IPS-20b (cell line): ENCODE measurements around the gene GRK6.

ENCODE experiments used
- H3K27ac ChIP-seq: one replicate; pipeline ENCODE4 v1.5.1; 2013; ENCODE audit warnings: low read length
- H3K27me3 ChIP-seq: 2 replicates; pipeline ENCODE4 v1.6.1; 2013; ENCODE audit warnings: mild to moderate bottlenecking, low read length, inconsistent platforms; ENCODE audit not compliant: insufficient read depth
- H3K36me3 ChIP-seq: 2 replicates; pipeline ENCODE4 v1.6.1; 2013; ENCODE audit warnings: low read depth, mild to moderate bottlenecking, inconsistent platforms, low read length, moderate library complexity; ENCODE audit not compliant: insufficient read depth
- H3K4me1 ChIP-seq: 2 replicates; pipeline ENCODE4 v1.6.1; 2013; ENCODE audit warnings: mild to moderate bottlenecking, control low read depth, inconsistent platforms, low read length, moderate library complexity; ENCODE audit not compliant: insufficient read depth
- H3K4me3 ChIP-seq: 2 replicates; pipeline ENCODE4 v1.5.1; 2013; ENCODE audit warnings: mild to moderate bottlenecking, low read length, inconsistent platforms
- H3K9ac ChIP-seq: 2 replicates; pipeline ENCODE4 v1.6.1; 2013; ENCODE audit warnings: low read depth, mild to moderate bottlenecking, inconsistent platforms, low read length, moderate library complexity
- H3K9me3 ChIP-seq: 2 replicates; pipeline ENCODE4 v1.6.1; 2013; ENCODE audit warnings: mild to moderate bottlenecking, low read depth, low read length, inconsistent platforms; ENCODE audit not compliant: insufficient read depth

The GRK6 gene

DNA sequence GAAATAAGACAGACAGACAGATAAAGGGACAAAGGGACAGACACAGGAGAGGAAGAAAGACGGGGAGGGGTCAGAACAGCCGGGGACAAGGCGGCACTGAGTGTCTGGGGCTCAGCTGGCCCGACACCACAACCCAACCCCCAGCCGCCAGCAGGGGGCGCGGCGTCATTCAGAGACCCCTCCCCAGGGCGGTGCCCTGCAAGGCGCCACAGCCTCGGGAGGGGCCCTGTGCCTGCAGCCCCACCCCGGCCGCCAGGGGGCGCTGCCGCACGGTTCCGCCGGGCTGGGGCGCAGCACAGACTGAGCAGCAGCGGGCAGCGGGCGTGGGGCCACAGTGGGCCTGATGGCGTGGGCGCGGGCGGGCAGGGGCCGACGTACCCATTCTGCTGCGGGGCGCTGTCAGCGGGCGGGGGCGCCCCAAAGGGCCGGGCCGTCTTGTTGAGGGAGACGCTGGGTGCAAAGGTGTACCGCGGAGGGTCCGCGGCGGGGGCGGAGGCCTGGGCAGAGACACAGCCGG, 65.0 kb downstream of the GRK6 start:
- Histone ChIP-seq H3K4me3 (no peak overlapping the region), H3K27me3 (no peaks in the 10 kb centered on the region), H3K9ac (peak overlapping the region; percentile 7; the same call in 1 of the 2 replicates), H3K27ac (no peak overlapping the region), H3K9me3 (no peaks in the 10 kb centered on the region), H3K4me1 (peaks cover 15% of the 10 kb centered on the region), H3K36me3 (peaks cover 88% of the 10 kb centered on the region)

DNA sequence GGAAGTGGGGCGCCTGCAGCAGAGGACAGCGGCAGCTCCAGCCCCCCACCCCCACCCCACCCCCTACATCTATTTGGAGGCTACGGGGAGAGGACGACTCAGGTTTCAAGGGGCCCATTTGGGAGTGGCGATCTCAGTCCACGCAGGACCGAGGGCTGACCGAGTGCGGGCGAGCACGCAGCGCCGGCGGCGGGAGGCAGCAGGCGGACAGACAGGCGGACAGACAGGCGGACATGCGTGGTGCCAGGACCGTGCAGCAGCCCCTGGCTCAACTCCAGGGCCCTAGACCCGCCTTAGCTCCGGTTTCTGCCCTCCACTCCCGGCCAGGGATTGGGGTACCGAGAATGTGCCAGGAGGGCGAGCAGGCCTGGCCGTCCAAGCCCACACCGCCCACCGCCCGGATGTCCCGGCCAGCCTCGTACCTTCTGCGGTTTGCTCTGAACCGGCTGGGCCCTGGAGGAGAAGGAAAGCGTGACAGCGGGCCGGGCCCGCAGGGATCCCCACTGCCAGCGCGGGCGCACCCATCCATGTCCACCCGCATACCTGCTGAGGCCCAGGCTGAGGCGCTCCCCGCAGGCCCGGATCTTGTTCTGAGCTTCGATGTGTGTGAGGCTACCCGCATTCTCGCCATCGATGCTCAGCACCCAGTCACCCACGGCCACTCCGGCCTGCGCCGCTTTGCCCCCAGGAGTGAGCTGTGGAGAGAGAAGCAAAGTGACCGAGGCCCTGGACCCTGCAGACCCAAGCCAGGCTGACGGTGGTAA, 65.7 kb downstream of the GRK6 start:
- H3K36me3 ChIP-seq: peaks cover 84% of the 10 kb centered on the region
- H3K9me3 ChIP-seq: no peaks in the 10 kb centered on the region
- H3K27me3 ChIP-seq: no peaks in the 10 kb centered on the region
- no peak overlapping the region for H3K4me3 ChIP-seq
- H3K27ac ChIP-seq: no peak overlapping the region
- peaks cover 15% of the 10 kb centered on the region for H3K4me1 ChIP-seq
- H3K9ac ChIP-seq: no peak overlapping the region
